Gastroesophageal sphincter (tissue), 3 donors: Measurements from ENCODE around the gene DENND4C.

Experiments used
- POLR2AphosphoS5 ChIP-seq: sonication (generic); formaldehyde crosslinking; IDR thresholded peaks from one replicate; pipeline ENCODE4 v1.6.1; 2017; ENCODE audit warnings: antibody characterized with exemption
- TF ChIP-seq, protein P1 (sequence below), 4 experiments: fragments of 200-600 bp in 2 of 4; fragments of 450-650 bp in 2 of 4; sonication (generic) in 1 of 4; IDR thresholded peaks; one replicate each; pipeline ENCODE4 v1.5.1; 2017 to 2019; ENCODE audit warnings: antibody characterized with exemption in 4 of 4, mild to moderate bottlenecking in 2 of 4, moderate library complexity in 2 of 4

DNA sequence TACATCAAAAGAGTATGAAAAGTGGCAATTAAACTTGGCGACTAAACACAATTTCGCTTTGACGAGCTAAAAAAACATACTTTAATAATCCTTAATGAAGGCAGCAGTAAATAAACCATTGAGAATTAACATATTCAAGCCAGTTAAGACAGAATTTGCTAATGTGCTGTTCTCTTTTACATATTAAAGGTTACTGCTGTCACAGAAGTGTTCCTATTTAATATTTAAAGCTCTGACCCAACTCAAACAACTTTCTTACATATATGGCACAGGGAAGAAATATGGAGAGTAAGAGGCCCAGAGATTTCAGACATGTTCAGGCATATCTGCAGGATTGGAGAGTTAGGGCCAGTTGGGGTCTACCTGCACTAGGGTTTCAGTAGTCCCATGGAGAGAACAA is 16.7 kb upstream of the DENND4C start:
- TF ChIP-seq, protein P1, sequence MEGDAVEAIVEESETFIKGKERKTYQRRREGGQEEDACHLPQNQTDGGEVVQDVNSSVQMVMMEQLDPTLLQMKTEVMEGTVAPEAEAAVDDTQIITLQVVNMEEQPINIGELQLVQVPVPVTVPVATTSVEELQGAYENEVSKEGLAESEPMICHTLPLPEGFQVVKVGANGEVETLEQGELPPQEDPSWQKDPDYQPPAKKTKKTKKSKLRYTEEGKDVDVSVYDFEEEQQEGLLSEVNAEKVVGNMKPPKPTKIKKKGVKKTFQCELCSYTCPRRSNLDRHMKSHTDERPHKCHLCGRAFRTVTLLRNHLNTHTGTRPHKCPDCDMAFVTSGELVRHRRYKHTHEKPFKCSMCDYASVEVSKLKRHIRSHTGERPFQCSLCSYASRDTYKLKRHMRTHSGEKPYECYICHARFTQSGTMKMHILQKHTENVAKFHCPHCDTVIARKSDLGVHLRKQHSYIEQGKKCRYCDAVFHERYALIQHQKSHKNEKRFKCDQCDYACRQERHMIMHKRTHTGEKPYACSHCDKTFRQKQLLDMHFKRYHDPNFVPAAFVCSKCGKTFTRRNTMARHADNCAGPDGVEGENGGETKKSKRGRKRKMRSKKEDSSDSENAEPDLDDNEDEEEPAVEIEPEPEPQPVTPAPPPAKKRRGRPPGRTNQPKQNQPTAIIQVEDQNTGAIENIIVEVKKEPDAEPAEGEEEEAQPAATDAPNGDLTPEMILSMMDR (IDR thresholded peaks at IDR 0.05) = no peak
- no peak for TF ChIP-seq POLR2AphosphoS5
